Fibroblast of lung (primary cell): ENCODE results near the gene FOXK2. TPM values are rescaled to one million over a fixed set of nuclear protein-coding genes. Genes with fewer than 3 reads are reported as not detected.

Experiments
- DNase-seq, 2 donors: peaks; one replicate each; pipeline versions ENCODE4 v3.0.0 to v3.0.0-alpha.2; 2010; ENCODE audit warnings: low read depth in 2 of 2
- H2AFZ ChIP-seq: 2 replicates; pipeline ENCODE4 v1.5.1; 2012; ENCODE audit warnings: low read length, control low read depth, inconsistent platforms
- H3K27ac ChIP-seq: 2 replicates; pipeline ENCODE4 v1.5.1; 2011; ENCODE audit warnings: low read length, control low read depth; ENCODE audit not compliant: insufficient read depth
- H3K27me3 ChIP-seq: 2 replicates; pipeline ENCODE4 v1.5.1; 2011; ENCODE audit warnings: mild to moderate bottlenecking, low read length; ENCODE audit not compliant: control insufficient read depth, insufficient read depth
- H3K36me3 ChIP-seq: 2 replicates; pipeline ENCODE4 v1.5.1; 2011; ENCODE audit warnings: low read length; ENCODE audit not compliant: control insufficient read depth, insufficient read depth
- H3K4me1 ChIP-seq: 2 replicates; pipeline ENCODE4 v1.5.1; 2011; ENCODE audit warnings: low read length; ENCODE audit not compliant: control insufficient read depth, insufficient read depth; ENCODE audit errors: extremely low read depth
- H3K4me2 ChIP-seq: 2 replicates; pipeline ENCODE4 v1.5.1; 2011; ENCODE audit warnings: low read length, control low read depth; ENCODE audit not compliant: insufficient read depth; ENCODE audit errors: extremely low read depth
- H3K4me3 ChIP-seq, 4 experiments: fragments of 200-600 bp in 1 of 4; sonication (generic) in 1 of 4; replicated peaks in 1 of 4; 2 replicates each; pipeline ENCODE4 v1.5.1; 2011 to 2016; ENCODE audit warnings: low read length in 4 of 4, low read depth in 3 of 4, mild to moderate bottlenecking in 3 of 4, control low read depth in 2 of 4, inconsistent platforms in 1 of 4, mixed read lengths in 1 of 4; ENCODE audit not compliant: insufficient read depth in 1 of 4; ENCODE audit errors: control extremely low read depth in 1 of 4
- H3K79me2 ChIP-seq: 2 replicates; pipeline ENCODE4 v1.5.1; 2012; ENCODE audit warnings: mild to moderate bottlenecking, low read length, inconsistent platforms; ENCODE audit not compliant: control insufficient read depth, insufficient read depth
- H3K9ac ChIP-seq: 2 replicates; pipeline ENCODE4 v1.5.1; 2011; ENCODE audit warnings: mild to moderate bottlenecking, low read length, control low read depth; ENCODE audit not compliant: insufficient read depth
- H3K9me3 ChIP-seq: 2 replicates; pipeline ENCODE4 v1.5.1; 2012; ENCODE audit warnings: low read depth, low read length; ENCODE audit not compliant: control insufficient read depth, insufficient read depth
- H4K20me1 ChIP-seq: 2 replicates; pipeline ENCODE4 v1.5.1; 2011; ENCODE audit warnings: low read length; ENCODE audit not compliant: control insufficient read depth, insufficient read depth; ENCODE audit errors: extremely low read depth
- CTCF ChIP-seq, 2 donors: IDR thresholded peaks in 1 of 2; conservative IDR thresholded peaks in 1 of 2; 1 replicate in 1 of 2; 2 replicates in 1 of 2; pipeline ENCODE4 v1.5.1; 2011 to 2012; ENCODE audit warnings: low read length in 2 of 2, control low read depth in 1 of 2, inconsistent platforms in 1 of 2, low read depth in 1 of 2, mild to moderate bottlenecking in 1 of 2
- EZH2 ChIP-seq: IDR thresholded peaks from 2 replicates; pipeline ENCODE4 v1.5.1; 2012; ENCODE audit warnings: low read length, control low read depth, mild to moderate bottlenecking; ENCODE audit errors: missing control alignments
- polyA plus RNA-seq, 2 donors: library from polyadenylated mRNA; depleted of rRNA in 1 of 2; stranded (reverse) in 1 of 2; unstranded in 1 of 2; fragments of >200 nt; gene quantifications; 2 replicates each; pipeline ENCODE4 v1.2.1, GENCODE V29; 2011 to 2012; ENCODE audit warnings: missing spikeins in 1 of 2
- total RNA-seq: library from RNA; depleted of rRNA; stranded (reverse); fragments of >200 nt; gene quantifications from 2 replicates; pipeline ENCODE4 v1.2.1, GENCODE V29; 2014

Gene FOXK2
- total and polyA plus RNA-seq, 2 donors (not counting 1 experiment from before 2014, with no cell fraction given), result 23.5 to 33.2 TPM

- Histone ChIP-seq H3K36me3 (peaks cover 10% of the 10 kb centered on the region), H3K27me3 (no peaks in the 10 kb centered on the region), H4K20me1 (no peaks in the 10 kb centered on the region), H3K79me2 (peaks cover 49% of the 10 kb centered on the region), H3K4me3 (no peak overlapping the region), H3K9ac (no peak overlapping the region), H2AFZ (no peak overlapping the region), H3K4me1 (peaks cover 7% of the 10 kb centered on the region), H3K9me3 (no peaks in the 10 kb centered on the region), H3K27ac (no peak overlapping the region), H3K4me2 (no peak overlapping the region)
- TF ChIP-seq CTCF (conservative IDR thresholded peaks at IDR 0.05 in 1 of 2, IDR thresholded peaks at IDR 0.05 in 1 of 2; ENCODE audit: low read depth in 1 of 2, low read length in 2 of 2) (no peak), EZH2 (no peak)
- DNase-seq, result no peak
Observed at GRCh38 chr17:82564241-82564640, 44.7 kb downstream of the FOXK2 start.

- H3K4me1 ChIP-seq, result peaks cover 7% of the 10 kb centered on the region
- no peak overlapping the region for H3K27ac ChIP-seq
- H3K27me3 ChIP-seq, result no peaks in the 10 kb centered on the region
- no peak overlapping the region for H2AFZ ChIP-seq
- peaks cover 38% of the 10 kb centered on the region for H3K79me2 ChIP-seq
- no peak overlapping the region for H3K9ac ChIP-seq
- H3K4me3 ChIP-seq, result no peak overlapping the region
- H3K4me2 ChIP-seq, result no peak overlapping the region
- no peak for TF ChIP-seq CTCF (conservative IDR thresholded peaks at IDR 0.05 in 1 of 2, IDR thresholded peaks at IDR 0.05 in 1 of 2; ENCODE audit: low read depth in 1 of 2, low read length in 2 of 2)
- TF ChIP-seq EZH2, result no peak
- H4K20me1 ChIP-seq, result no peaks in the 10 kb centered on the region
- no peak for DNase-seq
- H3K9me3 ChIP-seq, result no peaks in the 10 kb centered on the region
- H3K36me3 ChIP-seq, result peaks cover 11% of the 10 kb centered on the region
Observed at GRCh38 chr17:82565551-82565950, 46.0 kb downstream of the FOXK2 start.

- no peak overlapping the region for H2AFZ ChIP-seq
- DNase-seq, result no peak
- no peak overlapping the region for H3K27ac ChIP-seq
- H3K79me2 ChIP-seq, result peaks cover 31% of the 10 kb centered on the region
- no peak overlapping the region for H3K4me3 ChIP-seq
- no peaks in the 10 kb centered on the region for H3K27me3 ChIP-seq
- H4K20me1 ChIP-seq, result no peaks in the 10 kb centered on the region
- H3K4me1 ChIP-seq, result peaks cover 7% of the 10 kb centered on the region
- no peak overlapping the region for H3K4me2 ChIP-seq
- no peaks in the 10 kb centered on the region for H3K9me3 ChIP-seq
- no peak overlapping the region for H3K9ac ChIP-seq
- peaks cover 13% of the 10 kb centered on the region for H3K36me3 ChIP-seq
- no peak for TF ChIP-seq EZH2
- no peak for TF ChIP-seq CTCF (conservative IDR thresholded peaks at IDR 0.05 in 1 of 2, IDR thresholded peaks at IDR 0.05 in 1 of 2; ENCODE audit: low read depth in 1 of 2, low read length in 2 of 2)
Observed at GRCh38 chr17:82566129-82566960, 46.8 kb downstream of the FOXK2 start.
